Measurements from ENCODE around the gene AMBP. TPM values are rescaled to one million over a fixed set of nuclear protein-coding genes. Genes with fewer than 3 reads are reported as not detected.

Gene AMBP
- total and polyA plus RNA-seq, 4 donors = 0.23 to 1.7 TPM; not detected in 2

GRCh38 chr9:114121227-114122135, 43.4 kb upstream of the AMBP start:
- Histone ChIP-seq H3K27ac (ENCODE audit: low read depth, low read length) (no peak overlapping the region), H3K36me3 (ENCODE audit: control insufficient read depth, insufficient read depth, low read length) (no peaks in the 10 kb centered on the region)
- 73% methylated on average over 10 of the region's 16 CpGs for WGBS (ENCODE audit: insufficient coverage)

GRCh38 chr9:114120192-114121014, 42.3 kb upstream of the AMBP start:
- whole genome bisulfite sequencing (ENCODE audit: insufficient coverage) = 72% methylated on average over 3 of the region's 4 CpGs
- H3K27ac ChIP-seq (ENCODE audit: low read depth, low read length) = no peak overlapping the region
- H3K27me3 ChIP-seq (ENCODE audit: control insufficient read depth, insufficient read depth, low read length) = peaks cover 1% of the 10 kb centered on the region
- peaks cover 35% of the 10 kb centered on the region for H3K4me1 ChIP-seq (ENCODE audit: control insufficient read depth, insufficient read depth, low read length)
- no peak for DNase-seq (ENCODE audit: low read depth in 4 of 6, low spot score in 6 of 6)
- H3K36me3 ChIP-seq (ENCODE audit: control insufficient read depth, insufficient read depth, low read length) = no peaks in the 10 kb centered on the region
- H3K4me3 ChIP-seq (ENCODE audit: low read depth, low read length) = no peak overlapping the region
- H3K9me3 ChIP-seq (ENCODE audit: control insufficient read depth, insufficient read depth, low read length) = no peaks in the 10 kb centered on the region

More at GRCh38 chr9:114121227-114122135, 43.4 kb upstream of the AMBP start:
- Histone ChIP-seq H3K27me3 (ENCODE audit: control insufficient read depth, insufficient read depth, low read length) (no peaks in the 10 kb centered on the region), H3K4me3 (ENCODE audit: low read depth, low read length) (no peak overlapping the region), H3K9me3 (ENCODE audit: control insufficient read depth, insufficient read depth, low read length) (no peaks in the 10 kb centered on the region), H3K4me1 (ENCODE audit: control insufficient read depth, insufficient read depth, low read length) (peaks cover 28% of the 10 kb centered on the region)
- DNase-seq (ENCODE audit: low read depth in 4 of 6, low spot score in 6 of 6) = no peak

GRCh38 chr9:114119242-114120191, 41.4 kb upstream of the AMBP start:
- Histone ChIP-seq H3K27me3 (ENCODE audit: control insufficient read depth, insufficient read depth, low read length) (peaks cover 2% of the 10 kb centered on the region), H3K4me3 (ENCODE audit: low read depth, low read length) (no peak overlapping the region), H3K27ac (ENCODE audit: low read depth, low read length) (no peak overlapping the region), H3K36me3 (ENCODE audit: control insufficient read depth, insufficient read depth, low read length) (no peaks in the 10 kb centered on the region), H3K9me3 (ENCODE audit: control insufficient read depth, insufficient read depth, low read length) (no peaks in the 10 kb centered on the region), H3K4me1 (ENCODE audit: control insufficient read depth, insufficient read depth, low read length) (peaks cover 35% of the 10 kb centered on the region)
- WGBS (ENCODE audit: insufficient coverage) = 85% methylated on average over 2 of the region's 9 CpGs
- DNase-seq (ENCODE audit: low read depth in 4 of 6, low spot score in 6 of 6) = no peak

- Histone ChIP-seq H3K4me3 (ENCODE audit: low read depth, low read length) (no peak overlapping the region), H3K27ac (ENCODE audit: low read depth, low read length) (peak overlapping the region; percentile 44), H3K36me3 (ENCODE audit: control insufficient read depth, insufficient read depth, low read length) (no peaks in the 10 kb centered on the region), H3K9me3 (ENCODE audit: control insufficient read depth, insufficient read depth, low read length) (no peaks in the 10 kb centered on the region), H3K4me1 (ENCODE audit: control insufficient read depth, insufficient read depth, low read length) (peaks cover 40% of the 10 kb centered on the region), H3K27me3 (ENCODE audit: control insufficient read depth, insufficient read depth, low read length) (peaks cover 3% of the 10 kb centered on the region)
- DNase-seq (ENCODE audit: low read depth in 4 of 6, low spot score in 6 of 6) = peak in 5 of 6 donors; percentile 33 to 87 (median 51)
- 23% methylated on average over 17 of the region's 21 CpGs for WGBS (ENCODE audit: insufficient coverage)
These were observed 40.1 kb upstream of the AMBP start for GRCh38 chr9:114117996-114118830.

- 76% methylated on average over 7 of the region's 7 CpGs for WGBS (ENCODE audit: insufficient coverage)
- H3K36me3 ChIP-seq (ENCODE audit: control insufficient read depth, insufficient read depth, low read length) = no peaks in the 10 kb centered on the region
- DNase-seq (ENCODE audit: low read depth in 4 of 6, low spot score in 6 of 6) = no peak
- H3K27ac ChIP-seq (ENCODE audit: low read depth, low read length) = peak overlapping the region; percentile 44
- H3K4me1 ChIP-seq (ENCODE audit: control insufficient read depth, insufficient read depth, low read length) = peaks cover 42% of the 10 kb centered on the region
- peaks cover 8% of the 10 kb centered on the region for H3K27me3 ChIP-seq (ENCODE audit: control insufficient read depth, insufficient read depth, low read length)
- H3K4me3 ChIP-seq (ENCODE audit: low read depth, low read length) = no peak overlapping the region
- no peaks in the 10 kb centered on the region for H3K9me3 ChIP-seq (ENCODE audit: control insufficient read depth, insufficient read depth, low read length)
These were observed 39.5 kb upstream of the AMBP start for GRCh38 chr9:114117614-114117995.

GRCh38 chr9:114116126-114116747, 38.1 kb upstream of the AMBP start:
- H3K27me3 ChIP-seq (ENCODE audit: control insufficient read depth, insufficient read depth, low read length) = peaks cover 9% of the 10 kb centered on the region

GRCh38 chr9:114115654-114116125, 37.6 kb upstream of the AMBP start:
- no peaks in the 10 kb centered on the region for H3K9me3 ChIP-seq (ENCODE audit: control insufficient read depth, insufficient read depth, low read length)
- no peak for DNase-seq (ENCODE audit: low read depth in 4 of 6, low spot score in 6 of 6)
- H3K4me3 ChIP-seq (ENCODE audit: low read depth, low read length) = no peak overlapping the region
- H3K27me3 ChIP-seq (ENCODE audit: control insufficient read depth, insufficient read depth, low read length) = peaks cover 9% of the 10 kb centered on the region
- no peak overlapping the region for H3K27ac ChIP-seq (ENCODE audit: low read depth, low read length)
- no peaks in the 10 kb centered on the region for H3K36me3 ChIP-seq (ENCODE audit: control insufficient read depth, insufficient read depth, low read length)
- peaks cover 37% of the 10 kb centered on the region for H3K4me1 ChIP-seq (ENCODE audit: control insufficient read depth, insufficient read depth, low read length)
- 73% methylated on average over 4 of the region's 9 CpGs for WGBS (ENCODE audit: insufficient coverage)

More at GRCh38 chr9:114116126-114116747, 38.1 kb upstream of the AMBP start:
- Histone ChIP-seq H3K4me3 (ENCODE audit: low read depth, low read length) (no peak overlapping the region), H3K27ac (ENCODE audit: low read depth, low read length) (no peak overlapping the region), H3K36me3 (ENCODE audit: control insufficient read depth, insufficient read depth, low read length) (no peaks in the 10 kb centered on the region), H3K9me3 (ENCODE audit: control insufficient read depth, insufficient read depth, low read length) (no peaks in the 10 kb centered on the region), H3K4me1 (ENCODE audit: control insufficient read depth, insufficient read depth, low read length) (peaks cover 37% of the 10 kb centered on the region)
- DNase-seq (ENCODE audit: low read depth in 4 of 6, low spot score in 6 of 6) = no peak
- WGBS (ENCODE audit: insufficient coverage) = 85% methylated on average over 12 of the region's 12 CpGs

- peaks cover 9% of the 10 kb centered on the region for H3K27me3 ChIP-seq (ENCODE audit: control insufficient read depth, insufficient read depth, low read length)
- H3K4me1 ChIP-seq (ENCODE audit: control insufficient read depth, insufficient read depth, low read length) = peaks cover 34% of the 10 kb centered on the region
- no peak overlapping the region for H3K27ac ChIP-seq (ENCODE audit: low read depth, low read length)
- DNase-seq (ENCODE audit: low read depth in 4 of 6, low spot score in 6 of 6) = no peak
- no peaks in the 10 kb centered on the region for H3K9me3 ChIP-seq (ENCODE audit: control insufficient read depth, insufficient read depth, low read length)
- no peaks in the 10 kb centered on the region for H3K36me3 ChIP-seq (ENCODE audit: control insufficient read depth, insufficient read depth, low read length)
- no peak overlapping the region for H3K4me3 ChIP-seq (ENCODE audit: low read depth, low read length)
- no CpG with 5 or more reads among the region's 2 CpGs for WGBS (ENCODE audit: insufficient coverage)
These were observed 36.3 kb upstream of the AMBP start for GRCh38 chr9:114114364-114114763.
